Measurements from ENCODE around the gene NHEJ1. TPM values are rescaled to one million over a fixed set of nuclear protein-coding genes. Genes with fewer than 3 reads are reported as not detected.
A peak's percentile ranks its signal among the peaks of the same experiment; 100 is the strongest.

Gene NHEJ1
- total and polyA plus RNA-seq, 2 donors (not counting 1 experiment from before 2014, with no cell fraction given) = 22.1 to 24.8 TPM

DNA sequence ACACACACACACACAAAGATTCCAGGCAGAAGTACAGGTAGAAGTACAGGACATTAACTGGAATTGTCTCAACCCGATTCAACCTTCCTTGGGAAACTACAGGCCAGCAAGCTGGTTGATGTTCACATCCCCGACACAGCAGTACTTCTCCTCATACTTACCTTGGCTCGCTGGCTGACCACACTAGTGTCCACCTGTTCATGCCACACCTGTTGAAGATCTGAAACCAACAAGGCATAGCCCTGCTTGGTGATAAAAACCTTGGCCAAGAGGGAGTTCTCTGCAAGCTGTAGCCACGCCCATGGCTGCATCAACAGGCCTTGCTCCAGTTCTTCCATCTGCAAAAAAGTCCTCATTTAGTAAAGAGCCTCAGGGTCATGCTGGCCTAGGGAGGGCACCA is 2.6 kb downstream of the NHEJ1 start:
- Histone ChIP-seq H3K27ac (ENCODE audit: insufficient read depth, low read length) (no peak overlapping the region), H3K27me3 (ENCODE audit: control insufficient read depth, insufficient read depth, low read length) (no peaks in the 10 kb centered on the region), H3K36me3 (ENCODE audit: control insufficient read depth, insufficient read depth, low read length) (no peaks in the 10 kb centered on the region), H3K4me1 (ENCODE audit: control insufficient read depth, extremely low read depth, insufficient read depth, low read length) (peaks cover 4% of the 10 kb centered on the region), H3K9ac (ENCODE audit: insufficient read depth, low read length) (no peak overlapping the region), H4K20me1 (ENCODE audit: control insufficient read depth, extremely low read depth, insufficient read depth, low read length) (no peaks in the 10 kb centered on the region), H2AFZ (ENCODE audit: low read length) (no peak overlapping the region), H3K4me3 (replicated peaks in 1 of 4; ENCODE audit: control extremely low read depth in 1 of 4, insufficient read depth in 1 of 4, low read depth in 3 of 4, low read length in 4 of 4) (no peak overlapping the region), H3K79me2 (ENCODE audit: control insufficient read depth, insufficient read depth, low read length) (no peaks in the 10 kb centered on the region), H3K4me2 (ENCODE audit: extremely low read depth, insufficient read depth, low read length) (no peak overlapping the region), H3K9me3 (ENCODE audit: control insufficient read depth, insufficient read depth, low read depth, low read length) (no peaks in the 10 kb centered on the region)
- DNase-seq (ENCODE audit: low read depth in 2 of 2) = no peak
- no peak for TF ChIP-seq EZH2 (IDR thresholded peaks at IDR 0.05; ENCODE audit: low read length, missing control alignments)
- TF ChIP-seq, protein P1, sequence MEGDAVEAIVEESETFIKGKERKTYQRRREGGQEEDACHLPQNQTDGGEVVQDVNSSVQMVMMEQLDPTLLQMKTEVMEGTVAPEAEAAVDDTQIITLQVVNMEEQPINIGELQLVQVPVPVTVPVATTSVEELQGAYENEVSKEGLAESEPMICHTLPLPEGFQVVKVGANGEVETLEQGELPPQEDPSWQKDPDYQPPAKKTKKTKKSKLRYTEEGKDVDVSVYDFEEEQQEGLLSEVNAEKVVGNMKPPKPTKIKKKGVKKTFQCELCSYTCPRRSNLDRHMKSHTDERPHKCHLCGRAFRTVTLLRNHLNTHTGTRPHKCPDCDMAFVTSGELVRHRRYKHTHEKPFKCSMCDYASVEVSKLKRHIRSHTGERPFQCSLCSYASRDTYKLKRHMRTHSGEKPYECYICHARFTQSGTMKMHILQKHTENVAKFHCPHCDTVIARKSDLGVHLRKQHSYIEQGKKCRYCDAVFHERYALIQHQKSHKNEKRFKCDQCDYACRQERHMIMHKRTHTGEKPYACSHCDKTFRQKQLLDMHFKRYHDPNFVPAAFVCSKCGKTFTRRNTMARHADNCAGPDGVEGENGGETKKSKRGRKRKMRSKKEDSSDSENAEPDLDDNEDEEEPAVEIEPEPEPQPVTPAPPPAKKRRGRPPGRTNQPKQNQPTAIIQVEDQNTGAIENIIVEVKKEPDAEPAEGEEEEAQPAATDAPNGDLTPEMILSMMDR (conservative IDR thresholded peaks at IDR 0.05 in 1 of 2, IDR thresholded peaks at IDR 0.05 in 1 of 2; ENCODE audit: low read depth in 1 of 2, low read length in 2 of 2) = no peak

DNA sequence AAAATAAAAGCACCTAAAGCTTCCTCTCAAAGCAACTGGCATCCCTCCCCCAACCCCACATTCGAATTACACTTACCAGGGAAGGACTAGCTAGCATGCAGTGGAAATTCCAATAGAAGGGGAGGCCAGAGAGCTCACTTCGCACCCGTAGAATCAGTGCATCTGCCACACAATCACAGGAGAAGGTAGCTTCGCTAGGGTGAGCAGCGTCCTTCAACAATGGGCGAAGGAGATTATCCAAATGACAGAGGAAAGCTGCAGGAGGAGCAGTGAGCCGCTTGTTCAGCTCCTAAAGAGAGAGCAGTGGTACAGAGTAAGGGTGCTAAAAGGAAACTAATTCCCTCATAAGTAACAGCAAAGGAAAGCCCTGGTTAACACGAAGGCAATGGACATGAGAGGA is 3.2 kb downstream of the NHEJ1 start:
- Histone ChIP-seq H4K20me1 (ENCODE audit: control insufficient read depth, extremely low read depth, insufficient read depth, low read length) (no peaks in the 10 kb centered on the region), H3K4me2 (ENCODE audit: extremely low read depth, insufficient read depth, low read length) (no peak overlapping the region), H3K4me1 (ENCODE audit: control insufficient read depth, extremely low read depth, insufficient read depth, low read length) (peaks cover 4% of the 10 kb centered on the region)

DNA sequence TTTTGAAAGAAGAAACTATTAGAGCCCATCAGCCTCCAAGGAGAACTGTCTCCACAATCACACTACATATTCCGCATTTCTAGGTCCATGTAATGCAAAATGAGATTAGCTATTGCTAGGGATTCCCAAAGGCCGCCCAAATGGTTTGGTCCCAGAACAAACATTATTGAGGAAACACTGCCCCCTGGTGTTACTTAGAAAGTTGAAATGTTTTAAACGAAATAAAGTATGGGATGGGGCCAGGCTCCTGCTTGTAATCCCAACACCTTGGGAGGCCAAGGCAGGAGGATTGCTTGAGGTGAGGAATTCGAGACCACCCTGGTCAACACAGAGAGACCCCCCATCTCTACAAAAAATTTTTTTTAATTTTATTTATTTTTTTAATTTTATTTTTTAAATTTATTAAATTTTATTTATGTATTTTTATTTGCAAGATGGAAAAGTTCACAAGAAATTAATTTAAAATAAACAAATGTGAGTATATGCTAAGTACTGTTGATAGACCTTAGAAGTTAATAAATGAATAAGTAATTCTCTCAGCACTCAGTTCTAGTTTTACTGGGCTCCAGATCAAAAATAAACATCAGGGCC is 5.5 kb downstream of the NHEJ1 start:
- no peak overlapping the region for H3K4me3 ChIP-seq (replicated peaks in 1 of 4; ENCODE audit: control extremely low read depth in 1 of 4, insufficient read depth in 1 of 4, low read depth in 3 of 4, low read length in 4 of 4)
- no peak overlapping the region for H3K9ac ChIP-seq (ENCODE audit: insufficient read depth, low read length)
- peak; percentile 46 to 80 for DNase-seq (ENCODE audit: low read depth in 2 of 2)
- no peak overlapping the region for H2AFZ ChIP-seq (ENCODE audit: low read length)
- H4K20me1 ChIP-seq (ENCODE audit: control insufficient read depth, extremely low read depth, insufficient read depth, low read length) = no peaks in the 10 kb centered on the region
- H3K27ac ChIP-seq (ENCODE audit: insufficient read depth, low read length) = no peak overlapping the region
- no peak overlapping the region for H3K4me2 ChIP-seq (ENCODE audit: extremely low read depth, insufficient read depth, low read length)
- H3K79me2 ChIP-seq (ENCODE audit: control insufficient read depth, insufficient read depth, low read length) = no peaks in the 10 kb centered on the region
- H3K4me1 ChIP-seq (ENCODE audit: control insufficient read depth, extremely low read depth, insufficient read depth, low read length) = no peaks in the 10 kb centered on the region
- H3K9me3 ChIP-seq (ENCODE audit: control insufficient read depth, insufficient read depth, low read depth, low read length) = no peaks in the 10 kb centered on the region
- no peaks in the 10 kb centered on the region for H3K36me3 ChIP-seq (ENCODE audit: control insufficient read depth, insufficient read depth, low read length)
- H3K27me3 ChIP-seq (ENCODE audit: control insufficient read depth, insufficient read depth, low read length) = no peaks in the 10 kb centered on the region
- TF ChIP-seq, protein P1 (conservative IDR thresholded peaks at IDR 0.05 in 1 of 2, IDR thresholded peaks at IDR 0.05 in 1 of 2; ENCODE audit: low read depth in 1 of 2, low read length in 2 of 2) = peak; percentile 40 to 47
- no peak for TF ChIP-seq EZH2 (IDR thresholded peaks at IDR 0.05; ENCODE audit: low read length, missing control alignments)

More for the DNA sequence above, 3.2 kb downstream of the NHEJ1 start:
- Histone ChIP-seq H3K9ac (ENCODE audit: insufficient read depth, low read length) (no peak overlapping the region), H2AFZ (ENCODE audit: low read length) (no peak overlapping the region), H3K79me2 (ENCODE audit: control insufficient read depth, insufficient read depth, low read length) (no peaks in the 10 kb centered on the region), H3K9me3 (ENCODE audit: control insufficient read depth, insufficient read depth, low read depth, low read length) (no peaks in the 10 kb centered on the region), H3K27me3 (ENCODE audit: control insufficient read depth, insufficient read depth, low read length) (no peaks in the 10 kb centered on the region), H3K36me3 (ENCODE audit: control insufficient read depth, insufficient read depth, low read length) (no peaks in the 10 kb centered on the region), H3K27ac (ENCODE audit: insufficient read depth, low read length) (no peak overlapping the region), H3K4me3 (replicated peaks in 1 of 4; ENCODE audit: control extremely low read depth in 1 of 4, insufficient read depth in 1 of 4, low read depth in 3 of 4, low read length in 4 of 4) (no peak overlapping the region)
- no peak for DNase-seq (ENCODE audit: low read depth in 2 of 2)
- TF ChIP-seq, protein P1 (conservative IDR thresholded peaks at IDR 0.05 in 1 of 2, IDR thresholded peaks at IDR 0.05 in 1 of 2; ENCODE audit: low read depth in 1 of 2, low read length in 2 of 2) = no peak
- TF ChIP-seq EZH2 (IDR thresholded peaks at IDR 0.05; ENCODE audit: low read length, missing control alignments) = no peak

Measured in fibroblast of lung (primary cell).